Activated naive CD8-positive, alpha-beta T cell treated with anti-CD3 and anti-CD28 coated beads, Interleukin-2, amount 10 ng/mL, durations not matched to agents 7 days and 5 days (primary cell): ENCODE data around the gene PCSK1. TPM values are rescaled to one million over a fixed set of nuclear protein-coding genes. Genes with fewer than 3 reads are reported as not detected.

Experiments
- ATAC-seq: fragments of 150-1000 bp; cut with Tn5 transposase; one replicate; pipeline ENCODE4 v1.10.0; 2021; ENCODE audit warnings: low read depth, moderate library complexity
- POLR2A ChIA-PET: fragments of 350-600 bp; sonication (Branson Sonifier 250); formaldehyde crosslinking; loops from one replicate; lab custom pipeline; 2021; ENCODE audit warnings: antibody characterized with exemption; lab: Charles Lee
- DNase-seq: peaks from one replicate; pipeline ENCODE4 v3.0.0; 2021
- H3K27ac Mint-ChIP-seq: one replicate; pipeline ENCODE4 v1.8.0; 2022; ENCODE audit warnings: mild to moderate bottlenecking, mixed read lengths
- H3K27me3 Mint-ChIP-seq: one replicate; pipeline ENCODE4 v1.8.0; 2022; ENCODE audit warnings: mild to moderate bottlenecking, moderate library complexity, mixed read lengths
- H3K36me3 Mint-ChIP-seq: one replicate; pipeline ENCODE4 v1.8.0; 2021; ENCODE audit warnings: mild to moderate bottlenecking, mixed read lengths
- H3K4me1 Mint-ChIP-seq: one replicate; pipeline ENCODE4 v1.8.0; 2021; ENCODE audit warnings: mixed read lengths
- H3K4me3 Mint-ChIP-seq: one replicate; pipeline ENCODE4 v1.8.0; 2022; ENCODE audit warnings: mild to moderate bottlenecking, moderate library complexity, mixed read lengths
- H3K9me3 Mint-ChIP-seq: one replicate; pipeline ENCODE4 v1.8.0; 2021; ENCODE audit warnings: mixed read lengths
- total RNA-seq, 2 experiments: library from RNA; stranded (reverse); gene quantifications; one replicate each; pipeline ENCODE4 v1.2.3, GENCODE V29; 2021

Gene PCSK1
- not detected for total RNA-seq

GRCh38 chr5:96433066-96433447 is at the start of gene PCSK1:
Gene PCSK1, minus strand, starts transcription at chr5:96433248. Its CDS starts 206 bp downstream, at chr5:96433042.
- peaks cover 69% of the 10 kb centered on the region for H3K27me3 Mint-ChIP-seq
- peaks cover 5% of the 10 kb centered on the region for H3K9me3 Mint-ChIP-seq
- H3K4me1 Mint-ChIP-seq = peaks cover 5% of the 10 kb centered on the region
- no peak within 1 kb of the TSS for H3K27ac Mint-ChIP-seq
- POLR2A ChIA-PET = no interaction called here
- no peak within 1 kb of the TSS for H3K4me3 Mint-ChIP-seq
- ATAC-seq = no peak
- DNase-seq = no peak
- H3K36me3 Mint-ChIP-seq = no peaks in the 10 kb centered on the region

GRCh38 chr5:96481867-96482266 is 48.8 kb upstream of the PCSK1 start:
- ATAC-seq (no peak), DNase-seq (no peak)
- POLR2A ChIA-PET = no interaction called here
- Mint-ChIP-seq H3K27me3 (no peaks in the 10 kb centered on the region), H3K9me3 (peaks cover 3% of the 10 kb centered on the region), H3K27ac (no peak overlapping the region), H3K4me3 (no peak overlapping the region), H3K36me3 (no peaks in the 10 kb centered on the region), H3K4me1 (no peaks in the 10 kb centered on the region)

GRCh38 chr5:96481009-96481786 is 48.1 kb upstream of the PCSK1 start:
- Mint-ChIP-seq H3K27ac (no peak overlapping the region), H3K27me3 (no peaks in the 10 kb centered on the region), H3K4me3 (no peak overlapping the region), H3K4me1 (no peaks in the 10 kb centered on the region), H3K36me3 (no peaks in the 10 kb centered on the region), H3K9me3 (peaks cover 3% of the 10 kb centered on the region)
- POLR2A ChIA-PET = no interaction called here
- DNase-seq (no peak), ATAC-seq (no peak)

GRCh38 chr5:96478983-96479382 is 45.9 kb upstream of the PCSK1 start:
- H3K4me1 Mint-ChIP-seq = no peaks in the 10 kb centered on the region
- no peak overlapping the region for H3K27ac Mint-ChIP-seq
- H3K36me3 Mint-ChIP-seq = no peaks in the 10 kb centered on the region
- POLR2A ChIA-PET = no interaction called here
- H3K27me3 Mint-ChIP-seq = no peaks in the 10 kb centered on the region
- H3K4me3 Mint-ChIP-seq = no peak overlapping the region
- DNase-seq (no peak), ATAC-seq (no peak)
- no peaks in the 10 kb centered on the region for H3K9me3 Mint-ChIP-seq

- H3K27ac Mint-ChIP-seq = no peak overlapping the region
- no peaks in the 10 kb centered on the region for H3K4me1 Mint-ChIP-seq
- POLR2A ChIA-PET = interaction anchor here (0.6 kb wide), 2 partner anchors 34 to 37 kb away, joined by 3 to 4 read pairs; no protein-coding TSS in a partner anchor
These were observed 43.6 kb upstream of the PCSK1 start for GRCh38 chr5:96476654-96477053.

GRCh38 chr5:96474073-96474472 is 41.0 kb upstream of the PCSK1 start:
- DNase-seq (no peak), ATAC-seq (no peak)
- Mint-ChIP-seq H3K4me3 (no peak overlapping the region), H3K36me3 (no peaks in the 10 kb centered on the region), H3K27ac (no peak overlapping the region), H3K4me1 (no peaks in the 10 kb centered on the region), H3K27me3 (peaks cover 3% of the 10 kb centered on the region), H3K9me3 (no peaks in the 10 kb centered on the region)
- POLR2A ChIA-PET = no interaction called here

More at GRCh38 chr5:96476654-96477053, 43.6 kb upstream of the PCSK1 start:
- ATAC-seq (no peak), DNase-seq (no peak)
- Mint-ChIP-seq H3K9me3 (no peaks in the 10 kb centered on the region), H3K4me3 (no peak overlapping the region), H3K27me3 (no peaks in the 10 kb centered on the region), H3K36me3 (no peaks in the 10 kb centered on the region)

GRCh38 chr5:96473155-96473554 is 40.1 kb upstream of the PCSK1 start:
- no peak for ATAC-seq

GRCh38 chr5:96470785-96471184 is 37.7 kb upstream of the PCSK1 start:
- no peak for ATAC-seq
- H3K27ac Mint-ChIP-seq = no peak overlapping the region
- H3K9me3 Mint-ChIP-seq = no peaks in the 10 kb centered on the region
- H3K4me3 Mint-ChIP-seq = no peak overlapping the region
- POLR2A ChIA-PET = no interaction called here
- no peaks in the 10 kb centered on the region for H3K4me1 Mint-ChIP-seq
- peaks cover 5% of the 10 kb centered on the region for H3K27me3 Mint-ChIP-seq
- H3K36me3 Mint-ChIP-seq = no peaks in the 10 kb centered on the region
- DNase-seq = no peak

More at GRCh38 chr5:96473155-96473554, 40.1 kb upstream of the PCSK1 start:
- no peak for DNase-seq
- no peaks in the 10 kb centered on the region for H3K4me1 Mint-ChIP-seq
- no peaks in the 10 kb centered on the region for H3K36me3 Mint-ChIP-seq
- no peak overlapping the region for H3K4me3 Mint-ChIP-seq
- H3K9me3 Mint-ChIP-seq = no peaks in the 10 kb centered on the region
- POLR2A ChIA-PET = no interaction called here
- peaks cover 3% of the 10 kb centered on the region for H3K27me3 Mint-ChIP-seq
- H3K27ac Mint-ChIP-seq = no peak overlapping the region

- Mint-ChIP-seq H3K4me1 (no peaks in the 10 kb centered on the region), H3K27me3 (peaks cover 7% of the 10 kb centered on the region), H3K27ac (no peak overlapping the region), H3K4me3 (no peak overlapping the region), H3K9me3 (no peaks in the 10 kb centered on the region), H3K36me3 (no peaks in the 10 kb centered on the region)
- DNase-seq = no peak
- no peak for ATAC-seq
- POLR2A ChIA-PET = no interaction called here
These were observed 35.9 kb upstream of the PCSK1 start for GRCh38 chr5:96468956-96469355.

- Mint-ChIP-seq H3K4me1 (peaks cover 2% of the 10 kb centered on the region), H3K27ac (no peak overlapping the region), H3K36me3 (no peaks in the 10 kb centered on the region), H3K27me3 (peaks cover 10% of the 10 kb centered on the region), H3K9me3 (no peaks in the 10 kb centered on the region), H3K4me3 (no peak overlapping the region)
- POLR2A ChIA-PET = no interaction called here
- DNase-seq (no peak), ATAC-seq (no peak)
These were observed 30.0 kb upstream of the PCSK1 start for GRCh38 chr5:96463091-96463490.

GRCh38 chr5:96459313-96460121 is 26.5 kb upstream of the PCSK1 start:
- Mint-ChIP-seq H3K4me1 (peaks cover 2% of the 10 kb centered on the region), H3K4me3 (no peak overlapping the region), H3K27ac (no peak overlapping the region), H3K9me3 (peaks cover 2% of the 10 kb centered on the region), H3K27me3 (peaks cover 8% of the 10 kb centered on the region), H3K36me3 (no peaks in the 10 kb centered on the region)
- POLR2A ChIA-PET = no interaction called here
- no peak for DNase-seq
- ATAC-seq = no peak

- DNase-seq (no peak), ATAC-seq (no peak)
- Mint-ChIP-seq H3K9me3 (peaks cover 2% of the 10 kb centered on the region), H3K4me3 (no peak overlapping the region), H3K4me1 (no peaks in the 10 kb centered on the region), H3K27me3 (peaks cover 2% of the 10 kb centered on the region), H3K36me3 (no peaks in the 10 kb centered on the region), H3K27ac (no peak overlapping the region)
- POLR2A ChIA-PET = no interaction called here
These were observed 25.1 kb upstream of the PCSK1 start for GRCh38 chr5:96458176-96458575.

GRCh38 chr5:96455789-96456188 is 22.7 kb upstream of the PCSK1 start:
- ATAC-seq (no peak), DNase-seq (no peak)
- H3K27me3 Mint-ChIP-seq = peaks cover 2% of the 10 kb centered on the region
- no peaks in the 10 kb centered on the region for H3K36me3 Mint-ChIP-seq
- POLR2A ChIA-PET = no interaction called here
- no peaks in the 10 kb centered on the region for H3K4me1 Mint-ChIP-seq
- peaks cover 2% of the 10 kb centered on the region for H3K9me3 Mint-ChIP-seq
- H3K4me3 Mint-ChIP-seq = no peak overlapping the region
- H3K27ac Mint-ChIP-seq = no peak overlapping the region

- no peak overlapping the region for H3K27ac Mint-ChIP-seq
- no peaks in the 10 kb centered on the region for H3K4me1 Mint-ChIP-seq
- DNase-seq (no peak), ATAC-seq (no peak)
- H3K27me3 Mint-ChIP-seq = peaks cover 9% of the 10 kb centered on the region
- H3K4me3 Mint-ChIP-seq = no peak overlapping the region
- H3K9me3 Mint-ChIP-seq = peaks cover 2% of the 10 kb centered on the region
- POLR2A ChIA-PET = no interaction called here
- no peaks in the 10 kb centered on the region for H3K36me3 Mint-ChIP-seq
These were observed 20.3 kb upstream of the PCSK1 start for GRCh38 chr5:96453394-96453793.
